MM.1S (cell line): Measurements from ENCODE around the gene SWI5.

Source experiments
- DNase-seq: peaks from one replicate; pipeline ENCODE4 v3.0.0-alpha.2; 2015
- H2AFZ ChIP-seq: fragments of 300-600 bp; sonication (generic); 2 replicates; pipeline ENCODE4 v1.6.0; 2016; ENCODE audit warnings: antibody characterized with exemption, low read length
- H3F3A ChIP-seq: fragments of 300-600 bp; sonication (generic); 2 replicates; pipeline ENCODE4 v1.6.1; 2016; ENCODE audit warnings: mild to moderate bottlenecking, antibody characterized with exemption, low read length, moderate library complexity, mixed read lengths; ENCODE audit not compliant: insufficient read depth
- H3K27ac ChIP-seq: fragments of 300-600 bp; sonication (generic); 2 replicates; pipeline ENCODE4 v1.5.1; 2016; ENCODE audit warnings: mild to moderate bottlenecking, low read length
- H3K27me3 ChIP-seq: fragments of 300-600 bp; sonication (generic); replicated peaks from 2 replicates; pipeline ENCODE4 v1.6.0; 2016; ENCODE audit warnings: low read length; ENCODE audit not compliant: insufficient read depth
- H3K36me3 ChIP-seq: fragments of 300-600 bp; sonication (generic); replicated peaks from 2 replicates; pipeline ENCODE4 v1.6.1; 2016; ENCODE audit warnings: mild to moderate bottlenecking, low read length, mixed read lengths; ENCODE audit not compliant: insufficient read depth
- H3K4me1 ChIP-seq: fragments of 300-600 bp; sonication (generic); 2 replicates; pipeline ENCODE4 v1.6.1; 2016; ENCODE audit warnings: low read length, mixed read lengths
- H3K4me2 ChIP-seq: fragments of 300-600 bp; sonication (generic); 2 replicates; pipeline ENCODE4 v1.6.0; 2016; ENCODE audit warnings: low read depth, low read length
- H3K4me3 ChIP-seq: fragments of 300-600 bp; sonication (generic); 2 replicates; pipeline ENCODE4 v1.5.1; 2016; ENCODE audit warnings: low read length, mixed read lengths
- H3K79me2 ChIP-seq: fragments of 300-600 bp; sonication (generic); 2 replicates; pipeline ENCODE4 v1.6.1; 2016; ENCODE audit warnings: mixed run types, low read length, mixed read lengths
- H3K9ac ChIP-seq: fragments of 300-600 bp; sonication (generic); 2 replicates; pipeline ENCODE4 v1.6.1; 2016; ENCODE audit warnings: low read length, mixed read lengths
- H3K9me2 ChIP-seq: fragments of 300-600 bp; sonication (generic); replicated peaks from 2 replicates; pipeline ENCODE4 v1.6.1; 2016; ENCODE audit warnings: mild to moderate bottlenecking, low read length, mixed read lengths; ENCODE audit not compliant: insufficient read depth
- H3K9me3 ChIP-seq: fragments of 300-600 bp; sonication (generic); replicated peaks from 2 replicates; pipeline ENCODE4 v1.6.1; 2016; ENCODE audit warnings: mild to moderate bottlenecking, low read length, mixed read lengths; ENCODE audit not compliant: insufficient read depth
- H4K20me1 ChIP-seq: fragments of 300-600 bp; sonication (generic); 2 replicates; pipeline ENCODE4 v1.6.1; 2016; ENCODE audit warnings: mild to moderate bottlenecking, low read length, moderate library complexity, mixed read lengths; ENCODE audit not compliant: insufficient read depth
- EZH2 ChIP-seq: fragments of 300-600 bp; sonication (generic); optimal IDR thresholded peaks from 2 replicates; pipeline ENCODE3; 2017; ENCODE audit warnings: low read depth, mild to moderate bottlenecking, antibody characterized with exemption, low read length, mixed read lengths
- EZH2phosphoT487 ChIP-seq: fragments of 300-600 bp; sonication (generic); IDR thresholded peaks from 2 replicates; pipeline ENCODE4 v1.6.1; 2018; ENCODE audit warnings: antibody characterized with exemption, low read length
- TF ChIP-seq, protein P1 (sequence below): fragments of 300-600 bp; sonication (generic); IDR thresholded peaks from 2 replicates; pipeline ENCODE4 v1.5.1; 2016; ENCODE audit warnings: antibody characterized with exemption, low read length, mixed read lengths

SWI5 gene

GRCh38 chr9:128309551-128309950 lies 33.5 kb downstream of the SWI5 start:
- no peak overlapping the region for H3K27ac ChIP-seq
- H3K36me3 ChIP-seq, result peaks cover 2% of the 10 kb centered on the region; the same call in 1 of the 2 replicates
- no peak for TF ChIP-seq EZH2
- no peak for TF ChIP-seq EZH2phosphoT487
- TF ChIP-seq, protein P1, sequence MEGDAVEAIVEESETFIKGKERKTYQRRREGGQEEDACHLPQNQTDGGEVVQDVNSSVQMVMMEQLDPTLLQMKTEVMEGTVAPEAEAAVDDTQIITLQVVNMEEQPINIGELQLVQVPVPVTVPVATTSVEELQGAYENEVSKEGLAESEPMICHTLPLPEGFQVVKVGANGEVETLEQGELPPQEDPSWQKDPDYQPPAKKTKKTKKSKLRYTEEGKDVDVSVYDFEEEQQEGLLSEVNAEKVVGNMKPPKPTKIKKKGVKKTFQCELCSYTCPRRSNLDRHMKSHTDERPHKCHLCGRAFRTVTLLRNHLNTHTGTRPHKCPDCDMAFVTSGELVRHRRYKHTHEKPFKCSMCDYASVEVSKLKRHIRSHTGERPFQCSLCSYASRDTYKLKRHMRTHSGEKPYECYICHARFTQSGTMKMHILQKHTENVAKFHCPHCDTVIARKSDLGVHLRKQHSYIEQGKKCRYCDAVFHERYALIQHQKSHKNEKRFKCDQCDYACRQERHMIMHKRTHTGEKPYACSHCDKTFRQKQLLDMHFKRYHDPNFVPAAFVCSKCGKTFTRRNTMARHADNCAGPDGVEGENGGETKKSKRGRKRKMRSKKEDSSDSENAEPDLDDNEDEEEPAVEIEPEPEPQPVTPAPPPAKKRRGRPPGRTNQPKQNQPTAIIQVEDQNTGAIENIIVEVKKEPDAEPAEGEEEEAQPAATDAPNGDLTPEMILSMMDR, result no peak

GRCh38 chr9:128310461-128310860 lies 34.4 kb downstream of the SWI5 start:
- no peak overlapping the region for H2AFZ ChIP-seq
- TF ChIP-seq, protein P1, result no peak
- TF ChIP-seq EZH2 (no peak), EZH2phosphoT487 (no peak)
- no peak overlapping the region for H3K9ac ChIP-seq
- H3K9me3 ChIP-seq, result no peaks in the 10 kb centered on the region
- DNase-seq, result no peak
- no peak overlapping the region for H3K27ac ChIP-seq
- no peaks in the 10 kb centered on the region for H3K4me1 ChIP-seq
- no peaks in the 10 kb centered on the region for H3K9me2 ChIP-seq
- no peaks in the 10 kb centered on the region for H3K79me2 ChIP-seq
- no peaks in the 10 kb centered on the region for H3F3A ChIP-seq
- no peaks in the 10 kb centered on the region for H4K20me1 ChIP-seq
- no peak overlapping the region for H3K4me3 ChIP-seq
- H3K27me3 ChIP-seq, result no peaks in the 10 kb centered on the region
- peaks cover 2% of the 10 kb centered on the region; the same call in 1 of the 2 replicates for H3K36me3 ChIP-seq
- no peak overlapping the region for H3K4me2 ChIP-seq

More at GRCh38 chr9:128309551-128309950, 33.5 kb downstream of the SWI5 start:
- Histone ChIP-seq H4K20me1 (no peaks in the 10 kb centered on the region), H3K4me3 (no peak overlapping the region), H3K9me2 (no peaks in the 10 kb centered on the region), H3K79me2 (no peaks in the 10 kb centered on the region), H3K4me1 (no peaks in the 10 kb centered on the region), H3K27me3 (no peaks in the 10 kb centered on the region), H3K9ac (no peak overlapping the region), H3F3A (no peaks in the 10 kb centered on the region), H3K4me2 (no peak overlapping the region), H2AFZ (no peak overlapping the region), H3K9me3 (no peaks in the 10 kb centered on the region)
- DNase-seq, result no peak

- DNase-seq, result no peak
- Histone ChIP-seq H3K4me2 (no peak overlapping the region), H3K27me3 (no peaks in the 10 kb centered on the region), H3K4me1 (no peaks in the 10 kb centered on the region), H3F3A (no peaks in the 10 kb centered on the region), H4K20me1 (no peaks in the 10 kb centered on the region), H3K27ac (no peak overlapping the region), H2AFZ (no peak overlapping the region), H3K9me2 (no peaks in the 10 kb centered on the region), H3K9ac (no peak overlapping the region), H3K79me2 (no peaks in the 10 kb centered on the region), H3K9me3 (no peaks in the 10 kb centered on the region), H3K4me3 (no peak overlapping the region), H3K36me3 (peaks cover 2% of the 10 kb centered on the region; the same call in 1 of the 2 replicates)
- no peak for TF ChIP-seq EZH2
- TF ChIP-seq, protein P1, result no peak
- TF ChIP-seq EZH2phosphoT487, result no peak
Observed at GRCh38 chr9:128314697-128315096, 38.6 kb downstream of the SWI5 start.
